Upper lobe of right lung (tissue), 1 donor: ENCODE measurements around the gene MXRA7. TPM values are rescaled to one million over a fixed set of nuclear protein-coding genes. Genes with fewer than 3 reads are reported as not detected.
"Not testable (repeated sequence)": the region's sequence is repeated elsewhere in the genome, so short reads cannot be mapped to it uniquely, and the experiment has no call there.

Source experiments
- ATAC-seq: fragments of 200-7000 bp; cut with Tn5 transposase; one replicate; pipeline ENCODE4 v1.9.1; 2020; ENCODE audit warnings: mild to moderate bottlenecking, moderate library complexity
- DNase-seq: peaks from one replicate; pipeline ENCODE4 v3.0.0-alpha.2; 2020
- H3K27ac ChIP-seq: fragments of 200-600 bp; one replicate; pipeline ENCODE4 v1.8.0; 2022
- H3K27me3 ChIP-seq: fragments of 200-600 bp; one replicate; pipeline ENCODE4 v1.8.0; 2022; ENCODE audit warnings: mild to moderate bottlenecking
- H3K36me3 ChIP-seq: fragments of 200-600 bp; one replicate; pipeline ENCODE4 v1.8.0; 2022
- H3K4me1 ChIP-seq: fragments of 200-600 bp; one replicate; pipeline ENCODE4 v1.8.0; 2022
- H3K4me3 ChIP-seq: fragments of 200-600 bp; one replicate; pipeline ENCODE4 v1.8.0; 2022; ENCODE audit warnings: mild to moderate bottlenecking
- H3K9me3 ChIP-seq: fragments of 200-600 bp; one replicate; pipeline ENCODE4 v1.8.0; 2022
- CTCF ChIP-seq: fragments of 200-600 bp; IDR thresholded peaks from one replicate; pipeline ENCODE4 v1.8.0; 2022; ENCODE audit warnings: antibody characterized with exemption
- intact Hi-C: fragments of 100-400 bp; cut with DNase I; formaldehyde crosslinking; loops from one replicate; pipeline ENCODE4 v1.11.0; 2022
- total RNA-seq: library from RNA; stranded (reverse); fragmentation: NEBNext Ultra II Directional; extraction: Animal tissue kit (Norgen Biotek cat#: 25700); gene quantifications from one replicate; pipeline ENCODE4 v1.2.1, GENCODE V29; 2021
- donor health status: DM: no; HTN: yes; CAD: no; lungs with severe emphysema.

Gene MXRA7
- total RNA-seq, 1 donor from 2014 or later = 159 TPM

GRCh38 chr17:76702076-76702475, 8.7 kb downstream of the MXRA7 start:
- H3K27ac ChIP-seq = no peak overlapping the region
- intact Hi-C loops = no loop called here
- H3K27me3 ChIP-seq = no peaks in the 10 kb centered on the region
- H3K36me3 ChIP-seq = no peaks in the 10 kb centered on the region
- H3K4me1 ChIP-seq = peaks cover 36% of the 10 kb centered on the region
- no peak for ATAC-seq
- TF ChIP-seq CTCF = no peak
- no peak for DNase-seq
- H3K4me3 ChIP-seq = no peak overlapping the region
- H3K9me3 ChIP-seq = no peaks in the 10 kb centered on the region

- peak overlapping the region; percentile 47 for H3K27ac ChIP-seq
- no peaks in the 10 kb centered on the region for H3K36me3 ChIP-seq
- intact Hi-C loops = no loop called here
- H3K9me3 ChIP-seq = no peaks in the 10 kb centered on the region
- peaks cover 42% of the 10 kb centered on the region for H3K4me1 ChIP-seq
- DNase-seq (no peak), ATAC-seq (no peak)
- no peaks in the 10 kb centered on the region for H3K27me3 ChIP-seq
- no peak overlapping the region for H3K4me3 ChIP-seq
- TF ChIP-seq CTCF = no peak
Observed at GRCh38 chr17:76701471-76701967, 9.2 kb downstream of the MXRA7 start.

GRCh38 chr17:76700617-76701470, 9.9 kb downstream of the MXRA7 start:
- peak; percentile 67 for ATAC-seq

DNA sequence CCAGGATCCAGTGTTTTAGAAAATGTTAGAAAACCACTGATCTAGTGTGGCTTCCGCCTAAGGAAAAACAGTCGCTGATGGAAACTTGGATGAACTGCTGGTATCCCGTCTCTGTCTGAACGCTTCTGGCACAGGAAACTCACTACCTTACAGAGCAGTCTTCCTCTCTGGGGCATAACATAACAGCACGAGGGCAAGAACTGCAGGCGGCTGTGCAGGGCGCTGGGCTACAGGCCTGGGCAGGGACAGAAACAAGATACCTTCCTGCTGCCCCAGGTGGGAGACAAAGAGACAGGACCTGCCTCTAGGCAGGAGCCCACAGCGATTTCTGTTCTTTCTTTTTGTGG, 10.5 kb downstream of the MXRA7 start:
- DNase-seq (no peak), ATAC-seq (no peak)
- Histone ChIP-seq H3K4me1 (peaks cover 53% of the 10 kb centered on the region), H3K27ac (peak overlapping the region; percentile 82), H3K36me3 (no peaks in the 10 kb centered on the region), H3K9me3 (no peaks in the 10 kb centered on the region), H3K4me3 (no peak overlapping the region), H3K27me3 (no peaks in the 10 kb centered on the region)
- TF ChIP-seq CTCF = no peak
- intact Hi-C loops = no loop called here

More at GRCh38 chr17:76700617-76701470, 9.9 kb downstream of the MXRA7 start:
- Histone ChIP-seq H3K9me3 (no peaks in the 10 kb centered on the region), H3K27me3 (no peaks in the 10 kb centered on the region), H3K4me1 (peaks cover 48% of the 10 kb centered on the region), H3K27ac (peak overlapping the region; percentile 82), H3K4me3 (no peak overlapping the region), H3K36me3 (no peaks in the 10 kb centered on the region)
- no peak for DNase-seq
- intact Hi-C loops = no loop called here
- TF ChIP-seq CTCF = no peak

DNA sequence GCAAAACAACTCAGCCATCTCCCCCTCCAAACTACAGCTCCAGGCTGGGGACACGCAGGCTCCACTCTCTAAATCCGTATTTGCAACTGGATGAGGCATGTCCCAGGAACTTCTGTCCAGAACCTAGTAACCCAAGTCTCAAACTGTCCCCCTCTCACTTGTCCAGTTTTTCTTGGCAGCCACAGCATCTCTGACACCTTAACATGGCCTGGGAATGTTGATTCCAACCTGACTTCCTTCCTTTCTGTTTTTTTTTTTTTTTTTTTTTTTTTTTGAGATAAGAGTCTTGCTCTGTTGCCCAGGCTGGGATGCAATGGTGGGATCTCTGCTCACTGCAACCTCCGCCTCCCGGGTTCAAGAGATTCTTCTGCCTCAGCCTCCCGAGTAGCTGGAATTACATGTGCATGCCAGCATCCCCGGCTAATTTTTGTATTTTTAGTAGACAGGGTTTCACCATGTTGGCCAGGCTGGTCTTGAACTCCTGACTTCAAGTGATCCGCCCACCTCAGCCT, 12.2 kb downstream of the MXRA7 start:
- Histone ChIP-seq H3K27ac (peak overlapping the region; percentile 63), H3K4me1 (peaks cover 53% of the 10 kb centered on the region)
- intact Hi-C loops, H3K9me3 ChIP-seq, H3K27me3 ChIP-seq, H3K4me3 ChIP-seq, H3K36me3 ChIP-seq, DNase-seq, ATAC-seq: not testable (repeated sequence)

GRCh38 chr17:76697702-76698465, 12.9 kb downstream of the MXRA7 start:
- no peak for TF ChIP-seq CTCF
- no peaks in the 10 kb centered on the region for H3K36me3 ChIP-seq
- no peak for DNase-seq
- peak overlapping the region; percentile 63 for H3K27ac ChIP-seq
- H3K9me3 ChIP-seq = no peaks in the 10 kb centered on the region
- intact Hi-C loops = no loop called here
- no peak overlapping the region for H3K4me3 ChIP-seq
- ATAC-seq = no peak
- peaks cover 53% of the 10 kb centered on the region for H3K4me1 ChIP-seq
- H3K27me3 ChIP-seq = no peaks in the 10 kb centered on the region
